CD4-positive, CD25-positive, alpha-beta regulatory T cell (primary cell): ENCODE data around the gene MCAT. TPM values are rescaled to one million over a fixed set of nuclear protein-coding genes. Genes with fewer than 3 reads are reported as not detected.

ENCODE experiments used
- ATAC-seq, 2 donors: fragments of 150-1000 bp; cut with Tn5 transposase; one replicate each; pipeline ENCODE4 v1.10.0; 2021; ENCODE audit warnings: low read depth in 2 of 2, moderate number of reproducible peaks in 2 of 2, moderate library complexity in 1 of 2
- DNase-seq, 3 donors: peaks; one replicate each; pipeline versions ENCODE4 v3.0.0 to v3.0.0-alpha.2; 2012 to 2022; ENCODE audit warnings: mixed read lengths in 1 of 3
- H3K27ac ChIP-seq: one replicate; pipeline ENCODE4 v1.7.0; 2013; ENCODE audit warnings: mild to moderate bottlenecking, low read length; ENCODE audit not compliant: insufficient read depth, poor library complexity, severe bottlenecking
- H3K27me3 ChIP-seq: one replicate; pipeline ENCODE4 v1.7.0; 2013; ENCODE audit warnings: low read length; ENCODE audit not compliant: control insufficient read depth, insufficient read depth
- H3K36me3 ChIP-seq: one replicate; pipeline ENCODE4 v1.7.0; 2013; ENCODE audit warnings: mild to moderate bottlenecking, low read length, moderate library complexity; ENCODE audit not compliant: control insufficient read depth, insufficient read depth
- H3K4me1 ChIP-seq: 2 replicates; pipeline ENCODE4 v1.7.0; 2013; ENCODE audit warnings: mild to moderate bottlenecking, low read length; ENCODE audit not compliant: insufficient read depth, control insufficient read depth, poor library complexity, severe bottlenecking
- H3K4me3 ChIP-seq: one replicate; pipeline ENCODE4 v1.7.0; 2013; ENCODE audit warnings: low read depth, mild to moderate bottlenecking, low read length, moderate library complexity
- H3K9me3 ChIP-seq, 2 experiments: 1 replicate in 1 of 2; 2 replicates in 1 of 2; pipeline ENCODE4 v1.7.0; 2013; ENCODE audit warnings: low read length in 2 of 2, mild to moderate bottlenecking in 1 of 2, moderate library complexity in 1 of 2; ENCODE audit not compliant: control insufficient read depth in 2 of 2
- H3K27ac Mint-ChIP-seq, 3 donors: one replicate each; pipeline ENCODE4 v1.8.0; 2020 to 2022; ENCODE audit warnings: mild to moderate bottlenecking in 3 of 3, mixed read lengths in 3 of 3, moderate library complexity in 2 of 3
- H3K27me3 Mint-ChIP-seq: one replicate; pipeline ENCODE4 v1.8.0; 2022; ENCODE audit warnings: mild to moderate bottlenecking, mixed read lengths
- H3K36me3 Mint-ChIP-seq: one replicate; pipeline ENCODE4 v1.8.0; 2020; ENCODE audit warnings: mixed read lengths
- H3K4me1 Mint-ChIP-seq, 4 donors: one replicate each; pipeline ENCODE4 v1.8.0; 2020 to 2022; ENCODE audit warnings: mixed read lengths in 4 of 4, mild to moderate bottlenecking in 1 of 4
- H3K4me3 Mint-ChIP-seq, 4 donors: one replicate each; pipeline ENCODE4 v1.8.0; 2020 to 2022; ENCODE audit warnings: mild to moderate bottlenecking in 4 of 4, mixed read lengths in 4 of 4, moderate library complexity in 3 of 4
- H3K9me3 Mint-ChIP-seq, 7 donors: one replicate each; pipeline ENCODE4 v1.8.0; 2020 to 2022; ENCODE audit warnings: mixed read lengths in 7 of 7, mild to moderate bottlenecking in 3 of 7, moderate library complexity in 2 of 7
- polyA plus RNA-seq, 4 donors: library from polyadenylated mRNA; unstranded; fragments of 300-500 nt; fragmentation: Illumina TruSeq; gene quantifications; one replicate each; pipeline ENCODE4 v1.2.3, GENCODE V29; 2021
- total RNA-seq: library from RNA; stranded (reverse); gene quantifications from one replicate; pipeline ENCODE4 v1.2.3, GENCODE V29; 2022

The MCAT gene
- total and polyA plus RNA-seq, 5 donors from 2014 or later = 5.4 to 9.8 (median 8.4) TPM

- no peak overlapping the region for H3K4me3 ChIP-seq
- Mint-ChIP-seq H3K4me3 (no peak overlapping the region), H3K4me1 (no peaks in the 10 kb centered on the region), H3K36me3 (peaks cover 11% of the 10 kb centered on the region), H3K9me3 (no peaks in the 10 kb centered on the region), H3K27me3 (no peaks in the 10 kb centered on the region), H3K27ac (no peak overlapping the region)
- H3K27ac ChIP-seq = no peak overlapping the region
- DNase-seq (no peak), ATAC-seq (no peak)
- H3K4me1 ChIP-seq = peaks cover 3% of the 10 kb centered on the region
- no peaks in the 10 kb centered on the region for H3K27me3 ChIP-seq
- H3K9me3 ChIP-seq = no peaks in the 10 kb centered on the region
- H3K36me3 ChIP-seq = peaks cover 19% of the 10 kb centered on the region
Observed at GRCh38 chr22:43170131-43170480, 26.9 kb upstream of the MCAT start.

DNA sequence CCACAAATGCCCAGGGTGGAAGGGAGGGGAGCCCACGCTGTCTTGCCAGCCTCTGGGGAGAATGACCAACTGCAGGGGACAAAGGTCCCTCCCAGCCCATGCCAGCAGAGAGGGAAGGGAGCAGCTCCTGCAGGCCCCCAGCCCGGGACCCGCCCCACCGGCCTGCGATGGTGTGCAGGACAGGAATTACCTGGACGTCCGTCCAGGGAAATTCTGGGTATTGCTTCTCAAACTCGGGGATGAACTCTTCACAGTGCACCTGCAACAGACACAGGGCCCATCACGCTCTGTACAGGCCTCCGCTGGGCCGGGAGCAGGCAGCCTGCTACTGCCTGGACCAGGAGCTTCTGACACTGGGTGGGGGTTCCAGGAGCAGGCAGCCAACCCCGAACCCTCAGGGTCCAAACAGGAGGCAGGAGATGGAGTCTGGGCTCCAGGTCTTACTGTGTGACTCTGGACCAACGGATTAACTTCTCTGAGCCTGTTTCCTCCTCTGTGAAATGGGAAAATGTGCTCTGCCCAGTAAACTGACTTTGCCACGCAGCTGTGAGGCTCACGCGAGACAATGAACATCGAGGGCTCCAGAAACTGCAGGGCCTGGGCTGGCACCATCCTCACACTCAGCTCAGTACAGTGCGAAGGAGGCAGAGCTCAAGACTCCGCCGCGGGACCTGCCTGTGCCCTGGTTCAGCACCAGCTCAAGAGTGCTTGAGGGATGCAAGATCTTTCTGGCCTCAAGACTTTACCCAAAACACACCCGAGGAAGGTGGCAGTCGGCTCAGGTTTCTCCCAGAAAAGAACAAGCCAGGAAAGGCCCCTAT is 26.3 kb upstream of the MCAT start:
- H3K9me3 ChIP-seq = no peaks in the 10 kb centered on the region
- H3K4me1 ChIP-seq = peaks cover 3% of the 10 kb centered on the region
- Mint-ChIP-seq H3K27me3 (no peaks in the 10 kb centered on the region), H3K27ac (no peak overlapping the region), H3K4me1 (peaks cover 0 to 2% (median 0%) of the 10 kb centered on the region in 4 donors), H3K9me3 (no peaks in the 10 kb centered on the region), H3K4me3 (no peak overlapping the region), H3K36me3 (peaks cover 11% of the 10 kb centered on the region)
- peaks cover 19% of the 10 kb centered on the region for H3K36me3 ChIP-seq
- no peak for ATAC-seq
- no peak overlapping the region for H3K27ac ChIP-seq
- no peaks in the 10 kb centered on the region for H3K27me3 ChIP-seq
- DNase-seq = no peak
- no peak overlapping the region for H3K4me3 ChIP-seq

- Histone ChIP-seq H3K27ac (no peak overlapping the region), H3K4me3 (no peak overlapping the region), H3K9me3 (no peaks in the 10 kb centered on the region), H3K36me3 (peaks cover 12% of the 10 kb centered on the region), H3K27me3 (no peaks in the 10 kb centered on the region), H3K4me1 (peaks cover 3% of the 10 kb centered on the region)
- Mint-ChIP-seq H3K4me1 (peaks cover 0 to 10% (median 0%) of the 10 kb centered on the region in 4 donors), H3K4me3 (no peak overlapping the region), H3K27ac (no peak overlapping the region), H3K27me3 (no peaks in the 10 kb centered on the region), H3K9me3 (no peaks in the 10 kb centered on the region), H3K36me3 (peaks cover 11% of the 10 kb centered on the region)
- DNase-seq (no peak), ATAC-seq (no peak)
Observed at GRCh38 chr22:43168471-43169309, 25.5 kb upstream of the MCAT start.

GRCh38 chr22:43167001-43167589 is 23.9 kb upstream of the MCAT start:
- ATAC-seq (no peak), DNase-seq (no peak)
- peaks cover 0 to 10% (median 0%) of the 10 kb centered on the region in 4 donors for H3K4me1 Mint-ChIP-seq
- H3K4me3 Mint-ChIP-seq = no peak overlapping the region
- Histone ChIP-seq H3K9me3 (no peaks in the 10 kb centered on the region), H3K27me3 (no peaks in the 10 kb centered on the region), H3K4me3 (no peak overlapping the region), H3K4me1 (peaks cover 3% of the 10 kb centered on the region), H3K27ac (no peak overlapping the region), H3K36me3 (peaks cover 16% of the 10 kb centered on the region)
- no peaks in the 10 kb centered on the region for H3K9me3 Mint-ChIP-seq
- H3K36me3 Mint-ChIP-seq = peaks cover 4% of the 10 kb centered on the region
- H3K27me3 Mint-ChIP-seq = no peaks in the 10 kb centered on the region
- H3K27ac Mint-ChIP-seq = no peak overlapping the region

- Mint-ChIP-seq H3K9me3 (no peaks in the 10 kb centered on the region), H3K4me1 (peaks cover 0 to 10% (median 0%) of the 10 kb centered on the region in 4 donors), H3K27me3 (no peaks in the 10 kb centered on the region), H3K27ac (peak overlapping the region in 2 of 3 donors; percentile 43 to 51), H3K36me3 (peaks cover 4% of the 10 kb centered on the region), H3K4me3 (no peak overlapping the region)
- no peak overlapping the region for H3K4me3 ChIP-seq
- no peaks in the 10 kb centered on the region for H3K9me3 ChIP-seq
- DNase-seq = no peak
- H3K4me1 ChIP-seq = peaks cover 3% of the 10 kb centered on the region
- H3K27ac ChIP-seq = no peak overlapping the region
- H3K36me3 ChIP-seq = peaks cover 12% of the 10 kb centered on the region
- no peak for ATAC-seq
- H3K27me3 ChIP-seq = no peaks in the 10 kb centered on the region
Observed at GRCh38 chr22:43166132-43166930, 23.1 kb upstream of the MCAT start.

- H3K27ac Mint-ChIP-seq = no peak overlapping the region
- DNase-seq = no peak
- peaks cover 9% of the 10 kb centered on the region for H3K36me3 ChIP-seq
Observed at GRCh38 chr22:43164636-43165035, 21.4 kb upstream of the MCAT start.

DNA sequence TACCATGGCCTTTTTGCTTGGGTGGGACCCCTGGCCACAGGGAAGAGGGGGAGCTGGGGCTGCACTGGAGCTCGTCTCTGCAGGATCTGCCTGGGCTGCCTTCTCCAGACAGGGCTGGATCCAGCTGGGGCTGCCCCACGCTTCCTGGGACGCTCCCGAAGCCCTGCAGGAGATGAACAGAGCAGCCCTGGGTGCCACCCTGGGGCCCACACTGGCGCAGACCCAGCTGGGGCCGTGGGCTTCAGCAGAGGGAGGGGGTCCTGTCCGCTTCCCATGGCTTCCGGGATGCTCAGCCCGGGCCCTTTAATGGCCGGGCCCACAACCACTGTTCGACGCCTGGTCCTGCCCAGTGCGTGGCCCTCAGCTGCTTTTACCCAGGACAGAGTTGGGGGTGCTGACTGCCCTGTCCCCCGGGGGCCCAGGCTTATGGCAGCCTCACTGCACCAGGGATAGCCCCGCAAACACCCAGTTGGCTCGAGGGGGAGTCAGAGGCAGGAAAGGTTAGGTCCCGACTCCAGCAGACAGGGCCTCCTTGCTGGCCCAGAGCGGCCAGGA is 20.1 kb upstream of the MCAT start:
- H3K4me3 Mint-ChIP-seq = no peak overlapping the region
- no peak for DNase-seq
- no peaks in the 10 kb centered on the region for H3K9me3 ChIP-seq
- ATAC-seq = no peak
- no peak overlapping the region for H3K27ac ChIP-seq
- peaks cover 7% of the 10 kb centered on the region for H3K36me3 ChIP-seq
- H3K4me1 Mint-ChIP-seq = peaks cover 0 to 17% (median 3%) of the 10 kb centered on the region in 4 donors
- no peaks in the 10 kb centered on the region for H3K9me3 Mint-ChIP-seq
- no peaks in the 10 kb centered on the region for H3K27me3 ChIP-seq
- no peak overlapping the region for H3K4me3 ChIP-seq
- H3K27ac Mint-ChIP-seq = no peak overlapping the region
- H3K27me3 Mint-ChIP-seq = no peaks in the 10 kb centered on the region
- no peaks in the 10 kb centered on the region for H3K36me3 Mint-ChIP-seq
- no peaks in the 10 kb centered on the region for H3K4me1 ChIP-seq

More at GRCh38 chr22:43164636-43165035, 21.4 kb upstream of the MCAT start:
- Mint-ChIP-seq H3K4me3 (no peak overlapping the region), H3K9me3 (no peaks in the 10 kb centered on the region), H3K36me3 (no peaks in the 10 kb centered on the region), H3K27me3 (no peaks in the 10 kb centered on the region), H3K4me1 (peaks cover 0 to 13% (median 1%) of the 10 kb centered on the region in 4 donors)
- Histone ChIP-seq H3K9me3 (no peaks in the 10 kb centered on the region), H3K4me3 (no peak overlapping the region), H3K27ac (no peak overlapping the region), H3K27me3 (no peaks in the 10 kb centered on the region), H3K4me1 (no peaks in the 10 kb centered on the region)
- no peak for ATAC-seq
